Central memory CD8-positive, alpha-beta T cell (primary cell): ENCODE measurements around the gene MTHFR.
A peak's percentile ranks its signal among the peaks of the same experiment; 100 is the strongest.

Source experiments
- ATAC-seq: fragments of 150-1000 bp; cut with Tn5 transposase; replicated peaks from 2 replicates; pipeline ENCODE4 v1.10.0; 2022; ENCODE audit warnings: mild to moderate bottlenecking, moderate FRiP score, moderate number of reproducible peaks; ENCODE audit not compliant: poor library complexity, severe bottlenecking; ENCODE audit errors: extremely low read depth
- DNase-seq, 2 donors: peaks; one replicate each; pipeline ENCODE4 v3.0.0; 2021; ENCODE audit warnings: low spot score in 2 of 2
- H3K27ac Mint-ChIP-seq: one replicate; pipeline ENCODE4 v1.8.0; 2022; ENCODE audit warnings: low read depth, mild to moderate bottlenecking, moderate library complexity, mixed read lengths
- H3K27me3 Mint-ChIP-seq: one replicate; pipeline ENCODE4 v1.8.0; 2022; ENCODE audit warnings: mixed read lengths
- H3K36me3 Mint-ChIP-seq: one replicate; pipeline ENCODE4 v1.8.0; 2022; ENCODE audit warnings: mild to moderate bottlenecking, moderate library complexity, mixed read lengths; ENCODE audit not compliant: insufficient read depth
- H3K4me1 Mint-ChIP-seq: one replicate; pipeline ENCODE4 v1.8.0; 2022; ENCODE audit warnings: mixed read lengths
- H3K4me3 Mint-ChIP-seq: one replicate; pipeline ENCODE4 v1.8.0; 2022; ENCODE audit warnings: mild to moderate bottlenecking, moderate library complexity, mixed read lengths
- H3K9me3 Mint-ChIP-seq: one replicate; pipeline ENCODE4 v1.8.0; 2022; ENCODE audit warnings: mixed read lengths

Gene MTHFR

DNA sequence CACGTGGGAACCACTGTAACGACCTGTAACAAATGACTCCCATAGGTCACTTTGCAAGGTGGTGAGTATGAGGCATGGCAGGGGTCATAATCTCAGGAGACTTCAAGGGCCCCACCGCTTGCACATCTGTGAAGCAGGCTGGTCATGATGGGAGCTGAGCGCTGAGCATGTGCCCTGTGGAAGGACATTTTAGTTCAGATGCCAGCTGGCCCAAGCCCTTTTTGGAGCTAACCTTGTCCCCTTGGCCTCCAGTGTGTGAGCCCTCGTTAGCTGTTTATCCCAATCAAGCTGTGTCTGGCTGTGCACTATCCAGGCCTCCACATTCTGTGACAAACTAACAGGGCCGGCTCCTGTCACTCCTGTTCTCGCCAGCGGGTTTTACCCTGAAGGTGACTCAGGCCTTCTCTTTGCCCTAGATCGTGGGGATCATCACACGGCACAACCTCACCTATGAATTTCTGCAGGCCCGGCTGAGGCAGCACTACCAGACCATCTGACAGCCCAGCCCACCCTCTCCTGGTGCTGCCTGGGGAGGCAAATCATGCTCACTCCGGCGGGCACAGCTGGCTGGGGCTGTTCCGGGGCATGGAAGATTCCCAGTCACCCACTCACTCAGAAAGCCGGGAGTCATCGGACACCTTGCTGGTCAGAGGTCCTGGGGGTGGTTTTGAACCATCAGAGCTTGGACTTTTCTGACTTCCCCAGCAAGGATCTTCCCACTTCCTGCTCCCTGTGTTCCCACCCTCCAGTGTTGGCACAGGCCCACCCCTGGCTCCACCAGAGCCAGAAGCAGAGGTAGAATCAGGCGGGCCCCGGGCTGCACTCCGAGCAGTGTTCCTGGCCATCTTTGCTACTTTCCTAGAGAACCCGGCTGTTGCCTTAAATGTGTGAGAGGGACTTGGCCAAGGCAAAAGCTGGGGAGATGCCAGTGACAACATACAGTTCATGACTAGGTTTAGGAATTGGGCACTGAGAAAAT, 34.3 kb upstream of the MTHFR start:
- ATAC-seq (no peak), DNase-seq (no peak)
- H3K27me3 Mint-ChIP-seq: no peaks in the 10 kb centered on the region
- no peaks in the 10 kb centered on the region for H3K9me3 Mint-ChIP-seq
- no peak overlapping the region for H3K4me3 Mint-ChIP-seq
- peaks cover 13% of the 10 kb centered on the region for H3K36me3 Mint-ChIP-seq
- H3K27ac Mint-ChIP-seq: no peak overlapping the region
- peaks cover 5% of the 10 kb centered on the region for H3K4me1 Mint-ChIP-seq

GRCh38 chr1:11838349-11839272, 32.8 kb upstream of the MTHFR start:
- H3K9me3 Mint-ChIP-seq: no peaks in the 10 kb centered on the region
- no peak overlapping the region for H3K4me3 Mint-ChIP-seq
- peaks cover 17% of the 10 kb centered on the region for H3K36me3 Mint-ChIP-seq
- H3K27ac Mint-ChIP-seq: no peak overlapping the region
- peaks cover 5% of the 10 kb centered on the region for H3K4me1 Mint-ChIP-seq
- peak; percentile 73 for ATAC-seq
- no peaks in the 10 kb centered on the region for H3K27me3 Mint-ChIP-seq
- DNase-seq: peak; percentile 57 to 60

- ATAC-seq: no peak
- no peak overlapping the region for H3K4me3 Mint-ChIP-seq
- peaks cover 5% of the 10 kb centered on the region for H3K4me1 Mint-ChIP-seq
- H3K27ac Mint-ChIP-seq: no peak overlapping the region
- peaks cover 21% of the 10 kb centered on the region for H3K36me3 Mint-ChIP-seq
- DNase-seq: no peak
- H3K27me3 Mint-ChIP-seq: no peaks in the 10 kb centered on the region
- no peaks in the 10 kb centered on the region for H3K9me3 Mint-ChIP-seq
Observed at GRCh38 chr1:11837767-11838348, 32.1 kb upstream of the MTHFR start.

GRCh38 chr1:11836955-11837766, 31.4 kb upstream of the MTHFR start:
- no peak overlapping the region for H3K27ac Mint-ChIP-seq
- ATAC-seq (no peak), DNase-seq (no peak)
- no peak overlapping the region for H3K4me3 Mint-ChIP-seq
- peaks cover 5% of the 10 kb centered on the region for H3K4me1 Mint-ChIP-seq
- H3K27me3 Mint-ChIP-seq: no peaks in the 10 kb centered on the region
- no peaks in the 10 kb centered on the region for H3K9me3 Mint-ChIP-seq
- H3K36me3 Mint-ChIP-seq: peaks cover 20% of the 10 kb centered on the region

GRCh38 chr1:11835441-11836225, 29.9 kb upstream of the MTHFR start:
- ATAC-seq (no peak), DNase-seq (no peak)
- H3K4me1 Mint-ChIP-seq: peaks cover 5% of the 10 kb centered on the region
- H3K36me3 Mint-ChIP-seq: peaks cover 14% of the 10 kb centered on the region
- H3K4me3 Mint-ChIP-seq: no peak overlapping the region
- H3K27ac Mint-ChIP-seq: no peak overlapping the region
- no peaks in the 10 kb centered on the region for H3K9me3 Mint-ChIP-seq
- no peaks in the 10 kb centered on the region for H3K27me3 Mint-ChIP-seq

GRCh38 chr1:11833900-11834299, 28.1 kb upstream of the MTHFR start:
- Mint-ChIP-seq H3K36me3 (peaks cover 20% of the 10 kb centered on the region), H3K4me1 (peaks cover 5% of the 10 kb centered on the region), H3K27ac (no peak overlapping the region), H3K27me3 (no peaks in the 10 kb centered on the region), H3K4me3 (no peak overlapping the region), H3K9me3 (no peaks in the 10 kb centered on the region)
- no peak for DNase-seq
- ATAC-seq: no peak

- H3K27me3 Mint-ChIP-seq: no peaks in the 10 kb centered on the region
- no peak overlapping the region for H3K4me3 Mint-ChIP-seq
- H3K27ac Mint-ChIP-seq: no peak overlapping the region
- no peaks in the 10 kb centered on the region for H3K9me3 Mint-ChIP-seq
- ATAC-seq: no peak
- peaks cover 22% of the 10 kb centered on the region for H3K36me3 Mint-ChIP-seq
- DNase-seq: no peak
- H3K4me1 Mint-ChIP-seq: peaks cover 1% of the 10 kb centered on the region
Observed at GRCh38 chr1:11833497-11833896, 27.7 kb upstream of the MTHFR start.

DNA sequence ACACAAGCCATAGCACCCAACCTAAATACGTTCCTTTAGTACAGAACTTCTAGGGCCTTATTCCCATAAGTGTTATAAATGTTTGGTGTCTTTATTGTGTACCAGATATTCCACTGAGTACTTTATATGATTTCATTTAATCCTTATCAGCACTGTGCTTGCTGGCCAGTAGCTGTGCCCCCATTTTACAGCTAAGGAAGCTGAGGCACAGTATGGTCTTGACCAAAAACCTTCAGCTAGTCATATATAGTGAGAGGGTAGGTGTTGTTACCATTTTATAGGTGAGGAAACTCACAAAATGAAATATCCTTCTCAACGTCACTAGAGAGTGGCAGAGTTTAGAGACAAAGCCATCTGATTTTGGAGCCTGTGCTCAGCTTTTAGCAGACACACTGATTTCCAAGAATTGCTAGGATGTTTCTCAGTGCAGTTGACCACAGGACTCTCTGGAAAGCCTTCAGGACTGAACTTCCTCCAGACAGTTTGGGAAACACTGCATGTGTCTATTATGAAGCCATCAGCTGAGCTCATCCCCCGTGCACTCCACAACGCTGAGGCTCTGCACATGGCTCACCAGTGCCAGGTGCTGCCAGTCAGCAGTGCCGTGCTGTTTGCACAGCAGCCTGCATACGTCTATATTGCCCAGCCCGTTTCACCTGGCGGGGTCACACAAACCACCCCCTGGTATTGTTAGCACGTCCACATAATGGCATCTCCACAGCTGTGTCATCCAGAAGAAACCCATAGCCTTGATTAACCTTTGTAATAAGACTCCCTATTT, 26.4 kb upstream of the MTHFR start:
- no peak overlapping the region for H3K4me3 Mint-ChIP-seq
- H3K27me3 Mint-ChIP-seq: no peaks in the 10 kb centered on the region

GRCh38 chr1:11828511-11828910, 22.7 kb upstream of the MTHFR start:
- DNase-seq (no peak), ATAC-seq (no peak)
- H3K27me3 Mint-ChIP-seq: no peaks in the 10 kb centered on the region
- H3K27ac Mint-ChIP-seq: peak overlapping the region; percentile 38
- H3K9me3 Mint-ChIP-seq: no peaks in the 10 kb centered on the region
- peaks cover 25% of the 10 kb centered on the region for H3K36me3 Mint-ChIP-seq
- no peaks in the 10 kb centered on the region for H3K4me1 Mint-ChIP-seq
- H3K4me3 Mint-ChIP-seq: no peak overlapping the region

More for the DNA sequence above, 26.4 kb upstream of the MTHFR start:
- Mint-ChIP-seq H3K9me3 (no peaks in the 10 kb centered on the region), H3K36me3 (peaks cover 26% of the 10 kb centered on the region), H3K4me1 (no peaks in the 10 kb centered on the region), H3K27ac (no peak overlapping the region)
- DNase-seq (no peak), ATAC-seq (no peak)

GRCh38 chr1:11826946-11827345, 21.2 kb upstream of the MTHFR start:
- peaks cover 22% of the 10 kb centered on the region for H3K36me3 Mint-ChIP-seq
- DNase-seq: no peak
- no peaks in the 10 kb centered on the region for H3K9me3 Mint-ChIP-seq
- H3K27me3 Mint-ChIP-seq: no peaks in the 10 kb centered on the region
- no peak for ATAC-seq
- no peak overlapping the region for H3K27ac Mint-ChIP-seq
- H3K4me1 Mint-ChIP-seq: no peaks in the 10 kb centered on the region
- no peak overlapping the region for H3K4me3 Mint-ChIP-seq

- Mint-ChIP-seq H3K27ac (no peak overlapping the region), H3K9me3 (no peaks in the 10 kb centered on the region), H3K27me3 (no peaks in the 10 kb centered on the region), H3K4me3 (no peak overlapping the region), H3K36me3 (peaks cover 25% of the 10 kb centered on the region), H3K4me1 (no peaks in the 10 kb centered on the region)
- DNase-seq (no peak), ATAC-seq (no peak)
Observed at GRCh38 chr1:11825131-11825530, 19.4 kb upstream of the MTHFR start.
